H7 (cell line): ENCODE results near the gene DVL3. TPM values are rescaled to one million over a fixed set of nuclear protein-coding genes. Genes with fewer than 3 reads are reported as not detected.

Experiments
- DNase-seq: peaks from one replicate; pipeline ENCODE4 v3.0.0; 2012
- H3K27me3 ChIP-seq: 2 replicates; pipeline ENCODE4 v1.6.0; 2011; ENCODE audit warnings: mild to moderate bottlenecking, low read length; ENCODE audit not compliant: control insufficient read depth, insufficient read depth
- H3K36me3 ChIP-seq: replicated peaks from 2 replicates; pipeline ENCODE4 v1.5.1; 2011; ENCODE audit warnings: low read length; ENCODE audit not compliant: control insufficient read depth, insufficient read depth
- H3K4me3 ChIP-seq: 2 replicates; pipeline ENCODE4 v1.5.1; 2011; ENCODE audit warnings: low read depth, mild to moderate bottlenecking, control low read depth, low read length, moderate library complexity; ENCODE audit not compliant: insufficient read depth
- total RNA-seq: library from RNA; depleted of rRNA; stranded (reverse); fragments of >200 nt; shearing (Covaris generic); gene quantifications from 2 replicates; pipeline ENCODE4 v1.2.3, GENCODE V29; 2014; rRNA removed

Gene DVL3
- total RNA-seq, 1 experiment from 2014 or later: 44.4 TPM

DNA sequence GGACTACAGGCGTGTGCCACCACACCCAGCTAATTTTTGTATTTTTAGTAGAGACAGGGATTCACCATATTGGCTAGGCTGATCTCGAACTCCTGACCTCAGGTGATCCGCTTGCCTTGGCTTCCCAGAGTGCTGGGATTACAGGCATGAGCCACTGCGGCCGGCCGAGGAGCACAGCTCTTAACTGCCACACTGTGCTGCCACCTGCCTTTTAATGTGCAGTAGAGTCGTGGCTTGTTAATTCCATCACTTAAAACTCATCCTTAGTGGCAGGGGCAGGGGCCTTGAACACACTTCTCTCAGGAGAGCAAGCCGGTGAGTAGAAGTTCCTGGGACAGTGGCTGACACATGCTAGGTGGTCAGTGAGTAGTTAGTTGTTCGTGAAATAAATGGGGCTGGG lies 43.3 kb downstream of the DVL3 start:
- no peaks in the 10 kb centered on the region for H3K27me3 ChIP-seq
- peak; percentile 10 for DNase-seq
- H3K36me3 ChIP-seq: peaks cover 7% of the 10 kb centered on the region

DNA sequence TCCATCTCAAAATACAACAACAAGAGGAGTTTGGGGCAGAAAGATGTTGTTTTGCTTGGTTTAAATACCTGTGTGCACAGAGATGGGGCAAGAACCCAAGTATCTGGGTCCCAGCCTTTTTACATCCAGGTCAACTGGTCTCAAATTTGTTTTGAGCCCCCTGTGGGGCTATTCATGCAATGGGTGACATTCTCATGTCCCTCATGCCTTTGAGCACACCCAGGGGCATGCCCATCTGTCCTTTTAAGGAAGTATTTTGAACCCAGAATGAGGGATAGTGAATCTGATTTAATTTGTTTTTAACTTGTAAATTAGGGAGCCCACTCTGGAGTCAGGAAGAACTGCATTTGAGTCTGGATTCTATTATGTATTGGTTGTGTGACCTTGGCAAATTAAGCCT lies 45.6 kb downstream of the DVL3 start:
- H3K27me3 ChIP-seq: no peaks in the 10 kb centered on the region
- no peaks in the 10 kb centered on the region; the same call in 1 of the 2 replicates for H3K36me3 ChIP-seq
- peak; percentile 16 for DNase-seq
- H3K4me3 ChIP-seq: no peak overlapping the region

More for the DNA sequence above, 43.3 kb downstream of the DVL3 start:
- H3K4me3 ChIP-seq: no peak overlapping the region

DNA sequence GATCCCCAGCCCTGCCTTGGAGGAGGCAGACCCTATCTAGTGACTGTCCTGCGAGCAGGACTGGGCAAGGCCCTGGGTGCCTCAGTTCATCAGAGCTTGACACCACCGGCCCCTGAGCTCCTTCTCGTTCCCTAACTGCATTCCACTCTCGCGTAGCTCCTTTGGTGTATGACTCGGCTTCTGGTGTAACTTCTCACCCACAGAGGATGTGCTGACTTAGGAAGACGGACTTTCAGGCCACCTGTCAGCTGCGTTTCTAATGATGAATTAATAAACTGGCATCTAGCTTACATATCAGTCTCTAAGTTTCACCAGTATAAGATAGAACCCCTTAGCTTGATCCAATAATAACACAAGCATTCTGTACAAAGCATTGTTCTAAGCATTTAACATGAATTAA lies 48.3 kb downstream of the DVL3 start:
- no peak overlapping the region for H3K4me3 ChIP-seq
- no peaks in the 10 kb centered on the region for H3K27me3 ChIP-seq
- DNase-seq: no peak
- no peaks in the 10 kb centered on the region for H3K36me3 ChIP-seq

DNA sequence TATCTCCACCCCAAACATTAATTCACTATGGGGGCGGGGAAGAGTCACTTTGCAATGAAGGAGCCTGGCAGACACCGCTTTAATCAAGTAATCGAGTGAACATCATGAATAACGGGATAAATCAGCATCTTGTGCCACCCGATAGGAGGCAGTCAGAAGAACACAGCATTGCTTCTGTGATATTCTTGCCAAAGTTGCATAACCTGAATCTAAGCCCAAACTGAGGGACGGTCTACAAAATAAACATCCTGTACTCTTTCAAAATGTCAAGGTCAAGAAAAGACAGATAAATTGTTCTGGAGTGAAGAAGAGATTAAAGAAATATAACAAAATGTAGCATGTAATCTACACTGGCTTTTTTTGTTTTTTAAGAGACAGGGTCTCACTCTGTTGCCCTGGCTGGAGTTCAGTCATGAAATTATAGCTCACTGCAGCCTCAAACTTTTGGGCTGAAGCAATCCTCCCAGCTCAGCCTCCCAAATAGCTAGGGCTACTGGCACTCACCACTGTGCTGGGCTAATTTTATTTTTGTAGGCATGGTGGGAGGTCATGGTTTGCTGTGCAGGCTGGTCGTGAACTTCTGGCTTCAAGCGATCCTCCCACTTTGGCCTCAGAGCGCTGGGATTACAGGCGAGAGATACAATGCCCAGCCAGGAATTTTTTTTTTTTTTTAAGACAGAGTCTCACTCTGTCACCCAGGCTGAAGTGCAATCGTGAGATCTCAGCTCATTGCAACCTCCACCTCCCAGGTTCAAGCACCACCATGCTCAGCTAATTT lies 54.2 kb downstream of the DVL3 start:
- H3K36me3 ChIP-seq: no peaks in the 10 kb centered on the region
- no peak overlapping the region for H3K4me3 ChIP-seq
- H3K27me3 ChIP-seq: no peaks in the 10 kb centered on the region
- DNase-seq: no peak

DNA sequence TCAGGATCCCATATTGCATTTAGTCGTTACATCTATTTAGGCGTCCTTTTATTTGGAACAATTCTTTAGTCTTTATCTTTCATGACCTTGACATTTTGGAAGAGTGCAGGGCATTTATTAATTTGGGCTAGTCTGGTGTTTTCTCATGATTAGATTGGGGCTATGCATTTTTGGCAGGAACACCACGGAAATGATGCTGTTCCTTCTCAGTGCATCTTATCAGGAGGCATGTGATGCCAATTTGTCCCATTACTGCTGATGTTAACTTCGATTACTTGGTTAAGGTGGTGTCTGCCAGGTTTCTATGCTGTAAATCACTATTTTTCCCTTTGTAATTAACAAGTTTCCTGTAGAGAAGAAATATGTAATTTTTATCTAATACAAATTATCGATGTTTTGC lies 56.1 kb downstream of the DVL3 start:
- H3K27me3 ChIP-seq: no peaks in the 10 kb centered on the region
- no peaks in the 10 kb centered on the region for H3K36me3 ChIP-seq
- no peak overlapping the region for H3K4me3 ChIP-seq
- no peak for DNase-seq

DNA sequence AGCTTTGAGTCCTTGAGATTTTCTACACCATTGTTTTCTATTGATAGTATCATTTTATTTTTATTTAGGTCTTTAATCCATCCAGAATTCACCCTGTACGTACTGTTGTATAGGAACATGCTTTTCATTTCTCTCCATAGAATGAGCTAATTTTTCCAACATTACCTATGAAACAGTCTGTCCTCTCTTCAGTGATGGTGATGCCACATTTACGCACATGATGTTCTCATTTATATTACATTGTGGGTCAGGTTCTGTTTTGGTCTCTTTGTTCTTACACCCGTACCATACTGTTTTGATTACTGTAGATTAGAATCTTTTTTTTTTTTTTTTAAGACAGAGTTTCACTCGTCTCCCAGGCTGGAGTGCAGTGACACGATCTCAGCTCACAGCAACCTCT lies 56.5 kb downstream of the DVL3 start:
- Histone ChIP-seq H3K36me3 (no peaks in the 10 kb centered on the region), H3K27me3 (no peaks in the 10 kb centered on the region), H3K4me3 (no peak overlapping the region)
- DNase-seq: no peak

DNA sequence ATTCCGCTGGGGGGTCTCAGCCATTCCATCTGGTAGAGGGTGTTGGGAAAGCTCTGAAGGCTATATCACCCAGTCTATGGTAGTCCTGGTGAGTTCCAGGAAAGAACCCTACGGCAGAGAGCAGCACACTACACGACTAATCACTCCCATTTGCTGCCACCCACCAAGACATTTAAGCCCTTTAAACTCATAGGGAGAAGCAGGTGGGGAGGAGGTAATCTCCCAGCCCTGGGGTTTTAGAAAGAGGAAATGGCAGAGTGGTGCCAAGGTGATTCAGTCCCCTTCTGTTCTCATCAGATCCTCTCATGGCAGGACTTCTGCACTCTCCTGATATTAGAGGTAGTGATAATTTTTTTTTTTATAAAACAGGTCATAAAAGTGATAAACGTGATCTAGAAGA lies 63.6 kb downstream of the DVL3 start:
- no peak overlapping the region for H3K4me3 ChIP-seq
- no peaks in the 10 kb centered on the region for H3K36me3 ChIP-seq
- no peak for DNase-seq
- no peaks in the 10 kb centered on the region for H3K27me3 ChIP-seq

DNA sequence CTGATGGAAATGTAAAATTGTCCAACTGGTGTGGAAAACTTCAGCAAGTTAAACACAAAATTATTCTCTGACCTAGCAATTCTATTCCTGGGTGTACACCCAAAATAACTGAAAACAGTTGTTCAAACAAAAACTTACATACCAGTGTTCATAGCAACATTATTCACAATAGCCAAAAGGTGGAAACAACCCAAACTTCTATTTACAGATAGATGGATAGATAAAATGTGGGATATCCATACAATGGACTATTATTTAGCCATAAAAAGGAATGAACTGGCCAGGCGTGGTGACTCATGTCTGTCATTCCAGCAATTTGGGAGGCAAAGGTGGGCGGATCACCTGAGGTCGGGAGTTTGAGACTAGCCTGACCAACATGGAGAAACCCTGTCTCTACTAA lies 67.3 kb downstream of the DVL3 start:
- DNase-seq: no peak
- Histone ChIP-seq H3K27me3 (peaks cover 3% of the 10 kb centered on the region), H3K4me3 (no peak overlapping the region), H3K36me3 (no peaks in the 10 kb centered on the region)

Other genes starting within 250 kb of the DVL3 start
- gene ABCC5, start 137.5 kb upstream of the DVL3 start, total RNA-seq: 15.7 and 17.9 TPM in 2 replicates
- gene HTR3D, start 123.6 kb upstream of the DVL3 start, total RNA-seq: not detected in 2 replicates
- gene HTR3C, start 102.3 kb upstream of the DVL3 start, total RNA-seq: not detected in 2 replicates
- gene HTR3E, start 58.3 kb upstream of the DVL3 start, total RNA-seq: not detected in 2 replicates
- gene EIF2B5, start 20.0 kb upstream of the DVL3 start, total RNA-seq: 58.4 and 65.6 TPM in 2 replicates
- gene AP2M1, start 19.5 kb downstream of the DVL3 start, total RNA-seq: 567 and 667 TPM in 2 replicates
- 31.1 and 38.8 TPM in 2 replicates for gene ABCF3, start 30.8 kb downstream of the DVL3 start, total RNA-seq
- 0.41 TPM in 1 of 2 replicates, not detected in the other for gene VWA5B2, start 74.2 kb downstream of the DVL3 start, total RNA-seq
- gene ALG3, start 93.6 kb downstream of the DVL3 start, total RNA-seq: 59.8 and 62.7 TPM in 2 replicates
- gene EEF1AKMT4, start 94.3 kb downstream of the DVL3 start, total RNA-seq: 10.1 and 15.2 TPM in 2 replicates
- 1.5 and 1.6 TPM in 2 replicates for gene CAMK2N2, start 106.2 kb downstream of the DVL3 start, total RNA-seq
- gene ECE2, start 120.6 kb downstream of the DVL3 start, total RNA-seq: not detected in 2 replicates
- 378 and 392 TPM in 2 replicates for gene PSMD2, start 143.9 kb downstream of the DVL3 start, total RNA-seq
- 359 and 392 TPM in 2 replicates for gene EIF4G1, start 159.2 kb downstream of the DVL3 start, total RNA-seq
- 36.9 and 41.1 TPM in 2 replicates for gene FAM131A, start 182.2 kb downstream of the DVL3 start, total RNA-seq
- gene CLCN2, start 206.2 kb downstream of the DVL3 start, total RNA-seq: 17.1 and 22.3 TPM in 2 replicates
- gene POLR2H, start 206.3 kb downstream of the DVL3 start, total RNA-seq: 92.8 and 100 TPM in 2 replicates
- gene THPO, start 222.8 kb downstream of the DVL3 start, total RNA-seq: 0.80 and 1.3 TPM in 2 replicates
- gene CHRD, start 224.7 kb downstream of the DVL3 start, total RNA-seq: 4.5 and 10.5 TPM in 2 replicates